K562 (cell line): ENCODE results near the gene AMER3. TPM values are rescaled to one million over a fixed set of nuclear protein-coding genes. Genes with fewer than 3 reads are reported as not detected.

Experiments
- BRF1 ChIP-seq: IDR thresholded peaks from 3 replicates; pipeline ENCODE4 v1.6.1; 2011; ENCODE audit warnings: borderline replicate concordance, mild to moderate bottlenecking; ENCODE audit not compliant: insufficient read length; ENCODE audit errors: extremely low read depth
- CREM ChIP-seq: IDR thresholded peaks from 2 replicates; pipeline ENCODE4 v1.6.1; 2014; ENCODE audit warnings: antibody characterized with exemption, low read depth
- NFYB ChIP-seq: IDR thresholded peaks from 2 replicates; pipeline ENCODE4 v1.6.1; 2011; ENCODE audit warnings: mild to moderate bottlenecking, moderate library complexity; ENCODE audit not compliant: insufficient read length; ENCODE audit errors: extremely low read depth
- NR2F6 ChIP-seq: fragments of 450-650 bp; formaldehyde crosslinking; IDR thresholded peaks from 2 replicates; pipeline ENCODE4 v1.4.0; 2020; ENCODE audit warnings: mild to moderate bottlenecking
- PTBP1 ChIP-seq: fragments of 200-400 bp; formaldehyde crosslinking; IDR thresholded peaks from 2 replicates; pipeline ENCODE4 v1.6.1; 2017; ENCODE audit warnings: low read depth, low read length
- RAD21 ChIP-seq, 2 experiments: fragments of 250-450 bp in 1 of 2; fragments of 450-650 bp in 1 of 2; sonication (Bioruptor Pico) in 1 of 2; formaldehyde crosslinking in 1 of 2; IDR thresholded peaks in 1 of 2; conservative IDR thresholded peaks in 1 of 2; 2 replicates each; pipeline versions ENCODE4 v1.4.0 to v1.8.0; 2020 to 2022; ENCODE audit warnings: mild to moderate bottlenecking in 2 of 2, moderate library complexity in 1 of 2
- RFX7 ChIP-seq: fragments of 250-450 bp; sonication (Bioruptor Pico); IDR thresholded peaks from 2 replicates; pipeline ENCODE4 v1.5.1; 2021; ENCODE audit warnings: mild to moderate bottlenecking
- SMAD4 ChIP-seq: fragments of 250-450 bp; sonication (Bioruptor Pico); conservative IDR thresholded peaks from 2 replicates; pipeline ENCODE4 v1.8.0; 2021; ENCODE audit warnings: inconsistent platforms, mild to moderate bottlenecking, moderate library complexity
- SP2 ChIP-seq: IDR thresholded peaks from 2 replicates; pipeline ENCODE4 v1.6.1; 2011; ENCODE audit warnings: mild to moderate bottlenecking, low read depth, low read length, moderate library complexity; ENCODE audit not compliant: poor library complexity, severe bottlenecking; ENCODE audit errors: extremely low read depth
- STAT5A ChIP-seq: IDR thresholded peaks from 2 replicates; pipeline ENCODE4 v1.6.1; 2012; ENCODE audit warnings: low read length, inconsistent platforms, borderline replicate concordance
- ZNF124 ChIP-seq: sonication (generic); formaldehyde crosslinking; IDR thresholded peaks from 2 replicates; pipeline ENCODE4 v1.8.1; 2022; ENCODE audit warnings: missing genetic modification reagents
- ZNF707 ChIP-seq: fragments of 250-450 bp; sonication (Bioruptor Pico); conservative IDR thresholded peaks from 2 replicates; pipeline ENCODE4 v1.8.0; 2022; ENCODE audit warnings: inconsistent platforms, mild to moderate bottlenecking, moderate library complexity
- polyA plus RNA-seq, 8 experiments: library from polyadenylated mRNA; depleted of rRNA in 4 of 8; stranded (reverse) in 5 of 8; unstranded in 3 of 8; fragments of >200 nt; fragmentation: Nextera tagmentation in 2 of 8; fragmentation: Illumina TruSeq in 1 of 8; extraction: Ambion mirVana in 2 of 8; extraction: Trizol in 1 of 8; gene quantifications; 2 replicates each; pipeline versions ENCODE4 v1.2.1 to v1.2.3, GENCODE V29; 2011 to 2014; ENCODE audit warnings: inconsistent platforms in 1 of 8, missing spikeins in 1 of 8
- total RNA-seq, 7 experiments: library from RNA; depleted of rRNA in 6 of 7; stranded (reverse); fragments of >200 nt in 6 of 7; fragmentation: Illumina TruSeq in 2 of 7; extraction: Trizol in 2 of 7; gene quantifications; 2 replicates each; pipeline versions ENCODE4 v1.2.1 to v1.2.3, GENCODE V29; 2011 to 2021; ENCODE audit warnings: low replicate concordance in 1 of 7
- TF ChIP-seq, protein P1 (sequence below), 2 experiments: fragments of 450-650 bp in 1 of 2; IDR thresholded peaks; 2 replicates each; pipeline ENCODE4 v1.6.1; 2011 to 2017; ENCODE audit warnings: low read depth in 2 of 2, antibody characterized with exemption in 1 of 2, borderline replicate concordance in 1 of 2, low read length in 1 of 2, mild to moderate bottlenecking in 1 of 2, mixed read lengths in 1 of 2; ENCODE audit not compliant: control insufficient read depth in 1 of 2
- TF ChIP-seq, protein P2 (sequence below): IDR thresholded peaks from 2 replicates; pipeline ENCODE4 v1.6.1; 2011; ENCODE audit warnings: borderline replicate concordance, low read depth, mild to moderate bottlenecking, moderate library complexity, low read length; ENCODE audit not compliant: insufficient read depth, poor library complexity, severe bottlenecking

AMER3 gene
- total and polyA plus RNA-seq, 9 of the 15 experiments (the other 6 are each of a cell fraction or from before 2014, with no cell fraction given), result not detected

DNA sequence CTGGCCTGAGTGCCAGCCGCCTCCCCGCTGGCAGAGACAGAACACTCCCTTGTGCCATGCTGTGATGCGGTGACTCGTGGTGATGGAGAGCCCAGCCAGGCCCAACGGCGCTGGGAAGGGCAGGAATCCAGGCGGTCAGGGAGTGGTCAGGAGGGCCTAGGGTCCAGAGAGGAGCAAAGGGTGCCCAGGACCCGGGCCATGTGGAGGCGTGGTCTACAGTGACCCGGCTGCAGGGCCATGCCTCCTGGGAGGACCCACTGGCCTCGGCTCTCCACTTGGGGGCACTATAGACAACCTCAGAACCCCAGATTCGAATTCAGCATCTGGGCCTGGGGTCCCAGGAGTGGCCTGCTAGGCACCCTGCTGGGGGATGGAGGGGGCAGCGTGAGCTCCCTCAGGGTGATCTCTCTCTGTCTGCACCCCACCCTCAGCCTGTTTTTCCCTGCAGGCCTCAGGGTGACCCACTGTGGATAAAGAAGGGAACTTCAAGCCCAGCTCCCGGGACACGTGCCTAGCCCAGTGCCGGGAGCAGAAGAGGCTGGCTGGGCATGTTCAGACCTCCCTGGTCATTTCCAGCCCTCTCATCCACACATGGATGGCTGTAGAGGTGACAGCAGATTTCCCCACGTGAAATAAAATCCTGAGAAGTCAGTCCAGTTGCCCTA lies 13.0 kb downstream of the AMER3 start (continued):
- TF ChIP-seq, protein P1, sequence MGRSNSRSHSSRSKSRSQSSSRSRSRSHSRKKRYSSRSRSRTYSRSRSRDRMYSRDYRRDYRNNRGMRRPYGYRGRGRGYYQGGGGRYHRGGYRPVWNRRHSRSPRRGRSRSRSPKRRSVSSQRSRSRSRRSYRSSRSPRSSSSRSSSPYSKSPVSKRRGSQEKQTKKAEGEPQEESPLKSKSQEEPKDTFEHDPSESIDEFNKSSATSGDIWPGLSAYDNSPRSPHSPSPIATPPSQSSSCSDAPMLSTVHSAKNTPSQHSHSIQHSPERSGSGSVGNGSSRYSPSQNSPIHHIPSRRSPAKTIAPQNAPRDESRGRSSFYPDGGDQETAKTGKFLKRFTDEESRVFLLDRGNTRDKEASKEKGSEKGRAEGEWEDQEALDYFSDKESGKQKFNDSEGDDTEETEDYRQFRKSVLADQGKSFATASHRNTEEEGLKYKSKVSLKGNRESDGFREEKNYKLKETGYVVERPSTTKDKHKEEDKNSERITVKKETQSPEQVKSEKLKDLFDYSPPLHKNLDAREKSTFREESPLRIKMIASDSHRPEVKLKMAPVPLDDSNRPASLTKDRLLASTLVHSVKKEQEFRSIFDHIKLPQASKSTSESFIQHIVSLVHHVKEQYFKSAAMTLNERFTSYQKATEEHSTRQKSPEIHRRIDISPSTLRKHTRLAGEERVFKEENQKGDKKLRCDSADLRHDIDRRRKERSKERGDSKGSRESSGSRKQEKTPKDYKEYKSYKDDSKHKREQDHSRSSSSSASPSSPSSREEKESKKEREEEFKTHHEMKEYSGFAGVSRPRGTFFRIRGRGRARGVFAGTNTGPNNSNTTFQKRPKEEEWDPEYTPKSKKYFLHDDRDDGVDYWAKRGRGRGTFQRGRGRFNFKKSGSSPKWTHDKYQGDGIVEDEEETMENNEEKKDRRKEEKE (IDR thresholded peaks at IDR 0.05; ENCODE audit: borderline replicate concordance in 1 of 2, control insufficient read depth in 1 of 2, low read depth in 2 of 2, low read length in 1 of 2), result no peak
- TF ChIP-seq NR2F6, result no peak
- no peak for TF ChIP-seq ZNF124
- TF ChIP-seq SP2, result no peak
- TF ChIP-seq, protein P2, sequence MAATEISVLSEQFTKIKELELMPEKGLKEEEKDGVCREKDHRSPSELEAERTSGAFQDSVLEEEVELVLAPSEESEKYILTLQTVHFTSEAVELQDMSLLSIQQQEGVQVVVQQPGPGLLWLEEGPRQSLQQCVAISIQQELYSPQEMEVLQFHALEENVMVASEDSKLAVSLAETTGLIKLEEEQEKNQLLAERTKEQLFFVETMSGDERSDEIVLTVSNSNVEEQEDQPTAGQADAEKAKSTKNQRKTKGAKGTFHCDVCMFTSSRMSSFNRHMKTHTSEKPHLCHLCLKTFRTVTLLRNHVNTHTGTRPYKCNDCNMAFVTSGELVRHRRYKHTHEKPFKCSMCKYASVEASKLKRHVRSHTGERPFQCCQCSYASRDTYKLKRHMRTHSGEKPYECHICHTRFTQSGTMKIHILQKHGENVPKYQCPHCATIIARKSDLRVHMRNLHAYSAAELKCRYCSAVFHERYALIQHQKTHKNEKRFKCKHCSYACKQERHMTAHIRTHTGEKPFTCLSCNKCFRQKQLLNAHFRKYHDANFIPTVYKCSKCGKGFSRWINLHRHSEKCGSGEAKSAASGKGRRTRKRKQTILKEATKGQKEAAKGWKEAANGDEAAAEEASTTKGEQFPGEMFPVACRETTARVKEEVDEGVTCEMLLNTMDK, result peak; percentile 14
- TF ChIP-seq NFYB, result no peak
- TF ChIP-seq RAD21 (CRISPR knock-in tag; conservative IDR thresholded peaks at IDR 0.05 in 1 of 2, IDR thresholded peaks at IDR 0.05 in 1 of 2), result peak in 1 of 2 experiments; percentile 23; a peak in 1 of 4 replicates
- TF ChIP-seq PTBP1, result no peak
- TF ChIP-seq ZNF707 (CRISPR knock-in tag), result no peak
- TF ChIP-seq SMAD4 (CRISPR knock-in tag), result no peak
- TF ChIP-seq CREM, result no peak
- TF ChIP-seq STAT5A, result no peak
- no peak for TF ChIP-seq BRF1
- no peak for TF ChIP-seq RFX7 (CRISPR knock-in tag)
